HepG2 (cell line): Measurements from ENCODE around the gene CCNF. TPM values are rescaled to one million over a fixed set of nuclear protein-coding genes. Genes with fewer than 3 reads are reported as not detected.
A peak's percentile ranks its signal among the peaks of the same experiment; 100 is the strongest.

Source experiments
- ATAC-seq: fragments of 200-7000 bp; cut with Tn5 transposase; 3 replicates; pipeline ENCODE4 v1.9.1; 2020; ENCODE audit warnings: mild to moderate bottlenecking, moderate library complexity
- BruUV-seq: library from RNA; stranded (reverse); fragments of 400-500 nt; replicated peaks from 2 replicates; lab custom pipeline; 2021; lab: Mats Ljungman, UMichigan
- CTCF ChIA-PET: fragments of 300-600 bp; formaldehyde crosslinking; extraction: SDS; loops from one replicate; lab custom pipeline; 2021; ENCODE audit warnings: low total read pairs, inconsistent platforms, low intra/inter-chr PET ratio; lab: Yijun Ruan, JAX
- POLR2A ChIA-PET: fragments of 350-600 bp; sonication (Branson Sonifier 250); formaldehyde crosslinking; loops from one replicate; lab custom pipeline; 2020; ENCODE audit warnings: antibody characterized with exemption, inconsistent platforms; lab: Yijun Ruan, JAX
- DNase-seq: peaks from one replicate; pipeline ENCODE4 v3.0.0-alpha.2; 2015; ENCODE audit warnings: low spot score
- FAIRE-seq: peaks from 3 replicates; lab custom pipeline; 2011; peaks lifted over from hg19 to GRCh38; lab: Jason Lieb, UNC
- H2AFZ ChIP-seq: one replicate; pipeline ENCODE4 v1.6.1; 2011; ENCODE audit warnings: low read length, inconsistent platforms
- H3K27ac ChIP-seq: fragments of 300-600 bp; 3 replicates; pipeline ENCODE4 v1.8.0; 2011; ENCODE audit warnings: mixed run types, mild to moderate bottlenecking, mixed read lengths, low read length, inconsistent platforms; ENCODE audit not compliant: insufficient read depth; ENCODE audit errors: extremely low read length
- H3K27me3 ChIP-seq, 2 experiments: fragments of 200-600 bp in 1 of 2; 2 replicates in 1 of 2; 3 replicates in 1 of 2; pipeline versions ENCODE4 v1.6.0 to v1.8.0; 2011; ENCODE audit warnings: low read length in 2 of 2, mild to moderate bottlenecking in 2 of 2, moderate library complexity in 2 of 2, inconsistent platforms in 1 of 2; ENCODE audit not compliant: insufficient read depth in 2 of 2, control insufficient read depth in 1 of 2
- H3K36me3 ChIP-seq, 2 experiments: fragments of 200-600 bp in 1 of 2; replicated peaks in 1 of 2; 2 replicates in 1 of 2; 3 replicates in 1 of 2; pipeline versions ENCODE4 v1.5.1 to v1.8.0; 2011; ENCODE audit warnings: low read length in 2 of 2, inconsistent platforms in 1 of 2; ENCODE audit not compliant: insufficient read depth in 2 of 2, control insufficient read depth in 1 of 2
- H3K4me1 ChIP-seq: 2 replicates; pipeline ENCODE4 v1.5.1; 2012; ENCODE audit warnings: low read length, inconsistent platforms; ENCODE audit not compliant: insufficient read depth
- H3K4me2 ChIP-seq: 2 replicates; pipeline ENCODE4 v1.6.0; 2011; ENCODE audit warnings: low read depth, low read length, inconsistent platforms
- H3K4me3 ChIP-seq, 3 experiments: fragments of 200-600 bp in 1 of 3; sonication (generic), shearing (Covaris generic) in 1 of 3; replicated peaks in 1 of 3; 2 replicates each; pipeline ENCODE4 v1.5.1; 2011 to 2016; ENCODE audit warnings: low read length in 3 of 3, inconsistent platforms in 2 of 3, low read depth in 2 of 3, mild to moderate bottlenecking in 2 of 3, control low read depth in 1 of 3, mixed read lengths in 1 of 3; ENCODE audit not compliant: insufficient read depth in 1 of 3
- H3K79me2 ChIP-seq: one replicate; pipeline ENCODE4 v1.6.1; 2011; ENCODE audit warnings: low read length, inconsistent platforms; ENCODE audit not compliant: insufficient read depth
- H3K9ac ChIP-seq: 2 replicates; pipeline ENCODE4 v1.6.0; 2011; ENCODE audit warnings: mild to moderate bottlenecking, low read depth, low read length, inconsistent platforms; ENCODE audit not compliant: insufficient read depth
- H3K9me3 ChIP-seq: 2 replicates; pipeline ENCODE4 v1.5.1; 2012; ENCODE audit warnings: mild to moderate bottlenecking, low read length
- H4K20me1 ChIP-seq: 2 replicates; pipeline ENCODE4 v1.6.0; 2011; ENCODE audit warnings: inconsistent platforms, mild to moderate bottlenecking, low read length, moderate library complexity; ENCODE audit not compliant: insufficient read depth
- ATF1 ChIP-seq: IDR thresholded peaks from 2 replicates; pipeline ENCODE4 v1.6.1; 2016; ENCODE audit warnings: mild to moderate bottlenecking, control low read depth
- CEBPB ChIP-seq: IDR thresholded peaks from 2 replicates; pipeline ENCODE4 v1.6.1; 2011; ENCODE audit warnings: low read depth, low read length, improper control_type of control experiment, borderline replicate concordance
- CHD4 ChIP-seq: fragments of 200-600 bp; sonication (generic); IDR thresholded peaks from 2 replicates; pipeline ENCODE4 v1.7.0; 2017; ENCODE audit warnings: mild to moderate bottlenecking, low read length, borderline replicate concordance
- GTF2F1 ChIP-seq: fragments of 150-350 bp; IDR thresholded peaks from 2 replicates; pipeline ENCODE4 v1.6.1; 2014; ENCODE audit warnings: low read length
- HIVEP1 ChIP-seq: sonication (generic); formaldehyde crosslinking; IDR thresholded peaks from 2 replicates; pipeline ENCODE4 v1.4.0; 2020; ENCODE audit warnings: mild to moderate bottlenecking, missing genetic modification reagents
- KDM4B ChIP-seq: sonication (generic); formaldehyde crosslinking; IDR thresholded peaks from 2 replicates; pipeline ENCODE4 v1.4.0; 2020; ENCODE audit warnings: missing genetic modification reagents
- MIXL1 ChIP-seq: IDR thresholded peaks from 2 replicates; pipeline ENCODE4 v1.6.1; 2016
- MLXIP ChIP-seq: sonication (generic); formaldehyde crosslinking; IDR thresholded peaks from 2 replicates; pipeline ENCODE4 v1.9.0; 2021; ENCODE audit warnings: missing genetic modification reagents, borderline replicate concordance
- NFYB ChIP-seq: sonication (generic); formaldehyde crosslinking; IDR thresholded peaks from 2 replicates; pipeline ENCODE4 v1.4.0; 2020; ENCODE audit warnings: missing genetic modification reagents
- PRPF4 ChIP-seq: fragments of 200-400 bp; formaldehyde crosslinking; IDR thresholded peaks from 2 replicates; pipeline ENCODE4 v1.6.1; 2016; ENCODE audit warnings: low read length, low read depth; ENCODE audit not compliant: poor library complexity, severe bottlenecking
- RFX1 ChIP-seq: fragments of 450-650 bp; IDR thresholded peaks from 2 replicates; pipeline ENCODE4 v1.6.1; 2017
- RNF2 ChIP-seq: fragments of 450-650 bp; conservative IDR thresholded peaks from 2 replicates; pipeline ENCODE4 v1.6.1; 2016; ENCODE audit warnings: low read depth
- SNAI1 ChIP-seq: sonication (generic); formaldehyde crosslinking; IDR thresholded peaks from 2 replicates; pipeline ENCODE4 v1.5.0; 2020; ENCODE audit warnings: mild to moderate bottlenecking, missing genetic modification reagents, borderline replicate concordance
- SNAPC2 ChIP-seq: sonication (generic); formaldehyde crosslinking; IDR thresholded peaks from 2 replicates; pipeline ENCODE4 v1.8.1; 2022; ENCODE audit warnings: mild to moderate bottlenecking, missing genetic modification reagents
- ZBTB25 ChIP-seq: IDR thresholded peaks from 2 replicates; pipeline ENCODE4 v1.6.1; 2018; ENCODE audit warnings: missing genetic modification reagents
- ZFY ChIP-seq: sonication (generic); formaldehyde crosslinking; IDR thresholded peaks from 2 replicates; pipeline ENCODE4 v1.4.0; 2020; ENCODE audit warnings: missing genetic modification reagents
- ZNF281 ChIP-seq: sonication (generic); formaldehyde crosslinking; IDR thresholded peaks from 2 replicates; pipeline ENCODE4 v1.4.0; 2020; ENCODE audit warnings: missing genetic modification reagents, borderline replicate concordance
- ZNF317 ChIP-seq: sonication (generic); formaldehyde crosslinking; IDR thresholded peaks from 2 replicates; pipeline ENCODE4 v1.5.0; 2020; ENCODE audit warnings: mild to moderate bottlenecking, missing genetic modification reagents
- ZNF589 ChIP-seq: sonication (generic); formaldehyde crosslinking; conservative IDR thresholded peaks from 2 replicates; pipeline ENCODE4 v1.8.0; 2022; ENCODE audit warnings: mild to moderate bottlenecking, moderate library complexity, missing genetic modification reagents
- WGBS: methylation state at CpG from one replicate; pipeline ENCODE4 v1.1.6; 2017; ENCODE audit warnings: low lambda C conversion rate; 5-methylcytosine and 5-hydroxymethylcytosine counted together
- in situ Hi-C: cut with HindIII; loops from 2 replicates; pipeline ENCODE4 v1.10.0; 2017; ENCODE audit warnings: low pct_unique_long_range_greater_than_20kb; ENCODE audit not compliant: extremely low pct_ligation_motif_present
- intact Hi-C: fragments of 100-400 bp; cut with micrococcal nuclease; formaldehyde crosslinking; loops from one replicate; pipeline ENCODE4 v1.10.0; 2022; ENCODE audit not compliant: unreplicated experiment
- polyA plus RNA-seq, 8 experiments: library from polyadenylated mRNA; depleted of rRNA in 3 of 8; stranded (reverse) in 7 of 8; unstranded in 1 of 8; fragments of >200 nt; fragmentation: Illumina TruSeq in 4 of 8; extraction: Trizol in 4 of 8; gene quantifications; 2 replicates each; pipeline versions ENCODE4 v1.2.1 to v1.2.3, GENCODE V29; 2011 to 2016; ENCODE audit warnings: low read depth in 4 of 8, missing spikeins in 1 of 8, mixed read lengths in 1 of 8; ENCODE audit not compliant: insufficient read depth in 1 of 8
- total RNA-seq, 5 experiments: library from RNA; depleted of rRNA; stranded (reverse); fragments of >200 nt; fragmentation: Illumina TruSeq; extraction: Trizol; gene quantifications; 2 replicates each; pipeline ENCODE4 v1.2.3, GENCODE V29; 2016; ENCODE audit warnings: low read depth in 1 of 5

Gene CCNF
- total and polyA plus RNA-seq, 2 of the 13 experiments (the other 11 are each of a cell fraction or from before 2014, with no cell fraction given), result 6.4 to 22.8 TPM

GRCh38 chr16:2484898-2485508 is 55.8 kb downstream of the CCNF start:
- peaks cover 44% of the 10 kb centered on the region for H3K79me2 ChIP-seq
- 0% methylated on average over 7 of the region's 13 CpGs for WGBS
- intact Hi-C loops, result no loop called here
- H3K4me3 ChIP-seq, result peak overlapping the region; percentile 15 to 59 (median 35); a peak in 4 of 6 replicates
- ChIA-PET CTCF (no interaction called here), POLR2A (interaction anchor here (0.7 to 1.6 kb wide), 5 partner anchors 10 to 330 kb away, joined by 4 to 9 read pairs (median 6); partner anchors contain the start of genes ECI1, TBC1D24, TEDC2 and TRAF7)
- peaks cover 34% of the 10 kb centered on the region for H4K20me1 ChIP-seq
- peak overlapping the region; percentile 72 for H3K27ac ChIP-seq
- no TSS peak for BruUV-seq
- DNase-seq (peak; percentile 95), FAIRE-seq (peak; percentile 99), ATAC-seq (peak; percentile 86)
- peak overlapping the region; percentile 58 for H3K9ac ChIP-seq
- H3K9me3 ChIP-seq, result no peaks in the 10 kb centered on the region
- H2AFZ ChIP-seq, result no peak overlapping the region
- in situ Hi-C loops, result no loop called here
- peaks cover 59% of the 10 kb centered on the region for H3K4me1 ChIP-seq
- H3K27me3 ChIP-seq, result no peaks in the 10 kb centered on the region
- peak overlapping the region; percentile 84 for H3K4me2 ChIP-seq
- H3K36me3 ChIP-seq, result peaks cover 0 to under 1% of the 10 kb centered on the region in 2 experiments; a peak in 2 of 5 replicates
- TF ChIP-seq ZNF317 (CRISPR knock-in tag) (peak; percentile 53; the same call in 1 of the 2 replicates), ZNF281 (CRISPR knock-in tag) (peak; percentile 96), HIVEP1 (peak; percentile 90), MIXL1 (CRISPR knock-in tag) (peak; percentile 38; the same call in 1 of the 2 replicates), ZNF589 (CRISPR knock-in tag) (peak; percentile 69; the same call in 1 of the 2 replicates), NFYB (CRISPR knock-in tag) (no peak), MLXIP (CRISPR knock-in tag) (no peak), ZBTB25 (CRISPR knock-in tag) (peak; percentile 65), CEBPB (peak; percentile 95), PRPF4 (no peak), CHD4 (no peak), GTF2F1 (no peak), SNAPC2 (CRISPR knock-in tag) (0 out of 2 replicates have a peak, but pooled peaks have one; percentile 43), RNF2 (no peak), KDM4B (CRISPR knock-in tag) (no peak), ZFY (CRISPR knock-in tag) (peak; percentile 52; the same call in 1 of the 2 replicates), SNAI1 (CRISPR knock-in tag) (no peak), RFX1 (no peak), ATF1 (no peak)
